GM21576 (cell line): ENCODE data around the gene KCNH4.
A peak's percentile ranks its signal among the peaks of the same experiment; 100 is the strongest.
"Not testable (repeated sequence)": the region's sequence is repeated elsewhere in the genome, so short reads cannot be mapped to it uniquely, and the experiment has no call there.

Experiments
- ATAC-seq: cut with Tn5 transposase; IDR thresholded peaks from one replicate; pipeline ENCODE4 v1.9.1; 2021; ENCODE audit warnings: mild to moderate bottlenecking, moderate library complexity; ENCODE audit not compliant: unreplicated experiment

KCNH4 gene

GRCh38 chr17:42197564-42198156, 16.7 kb upstream of the KCNH4 start:
- no peak for ATAC-seq

DNA sequence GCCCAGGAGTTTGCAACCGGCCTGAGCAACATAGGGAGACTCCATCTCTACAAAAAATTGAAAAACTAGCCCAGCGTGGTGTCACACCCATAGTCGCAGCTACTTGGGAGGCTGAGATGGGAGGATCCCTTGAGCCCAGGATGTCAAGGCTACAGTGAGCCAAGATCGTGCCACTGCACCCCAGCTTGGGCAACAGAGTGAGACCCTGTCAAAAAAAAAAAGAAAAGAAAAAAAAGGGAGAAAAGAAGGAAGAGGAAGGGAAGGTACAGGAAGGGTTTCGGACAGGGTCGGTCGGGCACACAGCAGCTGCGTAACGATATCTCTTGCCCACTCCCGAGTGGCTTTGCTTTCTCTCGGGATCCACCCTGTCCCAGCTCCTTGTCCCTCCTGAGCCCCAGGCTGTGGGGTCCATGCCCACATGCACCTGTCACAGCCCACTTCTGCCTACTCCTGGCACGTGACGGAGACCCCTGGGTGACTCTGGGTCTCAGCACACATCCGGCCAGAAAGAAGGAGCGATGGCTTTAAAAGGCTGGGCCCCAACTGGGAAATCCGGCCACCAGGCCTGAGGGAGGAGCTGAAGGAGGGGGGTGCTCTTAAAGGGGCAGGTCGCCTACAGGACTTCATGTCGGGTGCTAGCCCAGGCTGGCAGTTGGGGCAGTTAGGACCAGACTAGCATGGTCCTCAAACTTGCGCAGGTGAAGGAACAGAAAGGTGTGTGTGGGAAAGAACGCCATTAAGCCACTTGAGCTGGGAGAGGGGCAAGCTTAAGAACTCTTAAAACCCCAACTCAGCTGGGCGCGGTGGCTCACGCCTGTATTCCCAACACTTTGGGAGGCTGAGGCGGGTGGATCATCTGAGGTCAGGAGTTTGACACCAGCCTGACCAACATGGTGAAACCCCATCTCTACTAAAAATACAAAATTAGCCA, 13.3 kb upstream of the KCNH4 start, which contains the start of gene GHDC:
GHDC (minus strand) TSS at position 526 of the 931 bp plus-strand sequence. CDS start 913 bp downstream, outside the sequence.
- peak; percentile 84 for ATAC-seq

- no peak for ATAC-seq
Measured at GRCh38 chr17:42193216-42193968, 12.4 kb upstream of the KCNH4 start.

- ATAC-seq = no peak
Measured at GRCh38 chr17:42192189-42193126, 11.5 kb upstream of the KCNH4 start.

GRCh38 chr17:42191275-42191608, 10.3 kb upstream of the KCNH4 start:
- no peak for ATAC-seq

DNA sequence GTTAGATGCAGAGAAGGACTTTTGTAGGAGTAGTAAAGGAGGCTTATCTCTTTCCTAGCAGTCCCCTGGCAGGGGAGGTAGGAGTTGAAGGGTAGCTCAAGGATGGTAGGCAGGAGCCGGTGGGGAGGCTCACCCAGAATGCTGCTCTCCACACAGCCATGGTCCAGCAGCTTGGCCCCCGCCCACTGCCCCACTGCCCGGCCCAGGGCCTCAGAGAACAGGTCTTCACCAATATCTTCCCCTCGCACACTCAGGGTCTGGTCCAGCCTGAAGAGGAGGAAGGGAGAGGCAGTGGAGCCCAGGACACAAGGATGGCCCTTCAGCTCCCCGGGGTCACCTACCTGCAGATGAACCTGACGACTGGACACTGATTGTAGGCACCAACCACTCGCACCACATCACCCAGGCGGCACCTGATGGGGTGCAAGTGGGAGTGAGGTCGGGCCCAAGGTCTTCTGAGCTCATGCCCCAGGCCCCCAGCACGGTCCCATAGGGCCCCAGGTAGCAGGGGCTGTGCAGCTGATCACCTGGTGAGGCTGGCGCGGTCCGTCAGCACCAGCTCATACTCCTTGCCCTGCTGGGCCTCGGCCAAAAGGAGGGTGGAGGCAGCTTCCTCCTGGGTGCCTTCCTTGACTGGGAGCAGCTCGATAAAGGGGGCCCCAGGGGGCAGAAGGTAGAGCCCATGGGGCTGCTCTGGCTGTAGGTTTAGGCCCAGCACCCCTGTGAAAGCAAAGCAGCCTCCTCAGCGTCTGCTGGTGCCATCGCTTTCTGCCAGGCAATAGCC, 9.7 kb upstream of the KCNH4 start:
- no peak for ATAC-seq

DNA sequence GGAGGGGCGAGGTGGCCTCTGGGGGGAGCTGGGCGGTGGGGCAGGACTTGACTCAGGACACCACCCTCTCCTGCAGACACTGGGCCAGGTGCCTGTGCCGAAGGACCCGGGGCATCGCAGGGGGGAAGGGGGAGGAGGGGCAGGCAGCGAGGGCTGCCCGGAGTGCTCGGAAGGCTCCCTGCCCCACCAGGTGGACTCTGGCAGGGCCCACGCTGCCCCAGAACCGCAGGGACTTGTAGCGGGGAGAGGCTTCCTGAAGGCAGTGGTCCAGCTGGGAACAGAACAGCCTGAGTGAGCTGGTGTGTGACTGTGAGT, 8.7 kb upstream of the KCNH4 start:
- ATAC-seq = no peak

GRCh38 chr17:42188749-42189650, 8.1 kb upstream of the KCNH4 start:
- ATAC-seq = no peak

DNA sequence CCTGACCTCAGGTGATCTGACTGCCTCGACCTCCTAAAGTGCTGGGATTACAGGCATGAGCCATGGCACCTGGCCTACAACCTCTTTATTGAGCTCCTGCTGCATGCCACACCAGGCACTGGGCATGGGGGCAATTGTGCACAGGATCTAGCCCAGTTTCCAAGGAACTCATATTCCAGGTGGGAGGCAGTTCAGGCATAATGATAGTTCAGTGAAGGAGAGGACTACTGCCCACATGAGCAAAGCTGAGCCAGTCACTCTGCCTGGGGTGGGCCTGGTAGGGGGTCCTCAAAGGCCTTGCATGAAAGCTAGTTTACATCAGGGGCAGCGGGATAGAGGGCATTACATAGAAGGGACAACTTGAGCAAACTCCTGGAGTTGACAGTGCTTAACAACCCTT, 6.9 kb upstream of the KCNH4 start:
- no peak for ATAC-seq

GRCh38 chr17:42186191-42186590, 5.2 kb upstream of the KCNH4 start:
- ATAC-seq = not testable (repeated sequence)

DNA sequence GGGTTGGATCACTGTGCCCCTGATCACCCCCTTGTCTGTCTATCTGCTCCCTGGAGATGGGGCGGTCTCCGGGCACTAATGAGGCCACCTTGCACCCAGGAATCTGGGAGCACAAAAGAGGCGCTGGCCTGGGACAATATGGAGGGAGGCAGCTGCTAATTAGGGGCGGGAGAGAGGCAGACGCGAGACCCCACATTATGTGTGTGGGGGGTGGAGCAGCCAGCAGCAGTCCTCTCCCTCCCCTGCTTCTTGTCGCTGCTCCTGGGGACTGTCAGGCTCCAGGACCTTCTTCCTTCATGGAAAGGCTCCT, 4.6 kb upstream of the KCNH4 start:
- no peak for ATAC-seq

- ATAC-seq = no peak
Measured at GRCh38 chr17:42184713-42185620, 4.0 kb upstream of the KCNH4 start, which contains the start of gene HCRT. Gene HCRT (minus strand): TSS chr17:42185452. CDS start chr17:42185365, 87 bp downstream.

- no peak for ATAC-seq
Measured at GRCh38 chr17:42183741-42184711, 3.1 kb upstream of the KCNH4 start.

GRCh38 chr17:42182927-42183734, 2.2 kb upstream of the KCNH4 start:
- ATAC-seq = no peak

DNA sequence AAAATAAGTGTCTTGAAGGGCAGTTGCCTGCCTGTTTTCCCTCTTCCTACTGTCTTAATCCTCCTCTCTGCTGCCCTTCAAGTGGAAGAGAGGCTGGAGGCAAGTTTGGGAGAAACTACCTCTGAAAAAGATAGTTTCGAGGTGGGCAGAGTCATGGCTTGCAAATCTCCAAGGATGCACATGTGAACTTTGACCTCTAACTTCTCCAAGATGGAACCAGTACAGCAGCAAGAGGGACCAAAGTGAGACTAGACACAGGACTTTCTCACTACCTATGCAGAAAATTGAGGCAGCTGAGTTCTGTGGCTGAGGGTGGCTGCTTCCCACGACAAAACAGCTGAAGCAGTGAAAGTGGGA, 887 bp upstream of the KCNH4 start:
- no peak for ATAC-seq

DNA sequence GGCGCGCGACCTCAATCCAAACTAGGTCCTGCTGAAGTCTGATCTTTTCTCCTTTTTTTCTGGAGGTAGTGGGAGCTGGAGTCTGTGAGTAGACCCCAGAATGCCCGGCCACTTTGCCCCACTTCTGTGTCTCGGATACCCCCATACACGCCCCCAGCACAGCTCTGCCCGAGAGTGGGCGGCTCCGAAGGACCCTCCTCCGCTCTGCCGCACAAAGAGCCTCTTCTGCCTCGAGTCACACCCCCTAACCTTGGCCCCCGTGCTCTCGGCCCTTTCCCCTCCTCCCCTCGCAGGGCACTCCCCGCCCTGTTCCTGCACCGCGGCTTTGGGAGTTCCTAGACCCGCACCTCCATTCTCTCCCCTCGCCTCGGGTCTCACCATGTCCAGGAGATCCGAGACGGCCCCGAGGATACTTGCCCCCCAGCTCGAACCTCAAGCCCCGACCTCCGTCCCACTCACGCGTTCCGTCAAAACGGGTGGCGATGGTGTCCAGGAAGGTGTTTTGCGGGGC, 476 bp downstream of the KCNH4 start:
- ATAC-seq = no peak
